Measurements from ENCODE around the gene ALK. TPM values are rescaled to one million over a fixed set of nuclear protein-coding genes. Genes with fewer than 3 reads are reported as not detected.

Gene ALK
- total and polyA plus RNA-seq, 7 donors = 0.31 to 2.9 (median 1.2) TPM; not detected in 1

DNA sequence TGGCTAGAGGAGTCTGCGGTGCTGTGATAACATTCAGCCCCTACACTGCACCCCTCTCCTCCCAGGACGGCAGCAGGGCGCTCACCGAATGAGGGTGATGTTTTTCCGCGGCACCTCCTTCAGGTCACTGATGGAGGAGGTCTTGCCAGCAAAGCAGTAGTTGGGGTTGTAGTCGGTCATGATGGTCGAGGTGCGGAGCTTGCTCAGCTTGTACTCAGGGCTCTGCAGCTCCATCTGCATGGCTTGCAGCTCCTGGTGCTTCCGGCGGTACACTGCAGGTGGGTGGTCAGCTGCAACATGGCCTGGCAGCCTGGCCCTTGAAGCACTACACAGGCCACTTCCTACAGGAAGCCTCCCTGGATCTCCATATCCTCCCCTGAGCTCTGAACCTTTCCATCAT is 698.1 kb downstream of the ALK start:
- H3K36me3 ChIP-seq = no peaks in the 10 kb centered on the region
- no peaks in the 10 kb centered on the region for H3K9me3 ChIP-seq
- H3K27me3 ChIP-seq = peaks cover 0 to 4% (median 4%) of the 10 kb centered on the region in 3 donors
- TF ChIP-seq, protein P1, sequence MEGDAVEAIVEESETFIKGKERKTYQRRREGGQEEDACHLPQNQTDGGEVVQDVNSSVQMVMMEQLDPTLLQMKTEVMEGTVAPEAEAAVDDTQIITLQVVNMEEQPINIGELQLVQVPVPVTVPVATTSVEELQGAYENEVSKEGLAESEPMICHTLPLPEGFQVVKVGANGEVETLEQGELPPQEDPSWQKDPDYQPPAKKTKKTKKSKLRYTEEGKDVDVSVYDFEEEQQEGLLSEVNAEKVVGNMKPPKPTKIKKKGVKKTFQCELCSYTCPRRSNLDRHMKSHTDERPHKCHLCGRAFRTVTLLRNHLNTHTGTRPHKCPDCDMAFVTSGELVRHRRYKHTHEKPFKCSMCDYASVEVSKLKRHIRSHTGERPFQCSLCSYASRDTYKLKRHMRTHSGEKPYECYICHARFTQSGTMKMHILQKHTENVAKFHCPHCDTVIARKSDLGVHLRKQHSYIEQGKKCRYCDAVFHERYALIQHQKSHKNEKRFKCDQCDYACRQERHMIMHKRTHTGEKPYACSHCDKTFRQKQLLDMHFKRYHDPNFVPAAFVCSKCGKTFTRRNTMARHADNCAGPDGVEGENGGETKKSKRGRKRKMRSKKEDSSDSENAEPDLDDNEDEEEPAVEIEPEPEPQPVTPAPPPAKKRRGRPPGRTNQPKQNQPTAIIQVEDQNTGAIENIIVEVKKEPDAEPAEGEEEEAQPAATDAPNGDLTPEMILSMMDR (IDR thresholded peaks at IDR 0.05) = no peak
- no peak for TF ChIP-seq POLR2A (IDR thresholded peaks at IDR 0.05)
- TF ChIP-seq POLR2AphosphoS5 (IDR thresholded peaks at IDR 0.05) = no peak
- TF ChIP-seq EP300 (IDR thresholded peaks at IDR 0.05) = no peak
- H3K4me3 ChIP-seq = no peak overlapping the region
- WGBS, 2 donors = 90 to 93% methylated on average over 11 of the region's 11 CpGs
- peaks cover 0 to 10% (median 0%) of the 10 kb centered on the region in 4 donors for H3K4me1 ChIP-seq
- no peak overlapping the region for H3K27ac ChIP-seq
- intact Hi-C loops (cut with DNase I) = no loop called here
- peak; percentile 46 for DNase-seq

DNA sequence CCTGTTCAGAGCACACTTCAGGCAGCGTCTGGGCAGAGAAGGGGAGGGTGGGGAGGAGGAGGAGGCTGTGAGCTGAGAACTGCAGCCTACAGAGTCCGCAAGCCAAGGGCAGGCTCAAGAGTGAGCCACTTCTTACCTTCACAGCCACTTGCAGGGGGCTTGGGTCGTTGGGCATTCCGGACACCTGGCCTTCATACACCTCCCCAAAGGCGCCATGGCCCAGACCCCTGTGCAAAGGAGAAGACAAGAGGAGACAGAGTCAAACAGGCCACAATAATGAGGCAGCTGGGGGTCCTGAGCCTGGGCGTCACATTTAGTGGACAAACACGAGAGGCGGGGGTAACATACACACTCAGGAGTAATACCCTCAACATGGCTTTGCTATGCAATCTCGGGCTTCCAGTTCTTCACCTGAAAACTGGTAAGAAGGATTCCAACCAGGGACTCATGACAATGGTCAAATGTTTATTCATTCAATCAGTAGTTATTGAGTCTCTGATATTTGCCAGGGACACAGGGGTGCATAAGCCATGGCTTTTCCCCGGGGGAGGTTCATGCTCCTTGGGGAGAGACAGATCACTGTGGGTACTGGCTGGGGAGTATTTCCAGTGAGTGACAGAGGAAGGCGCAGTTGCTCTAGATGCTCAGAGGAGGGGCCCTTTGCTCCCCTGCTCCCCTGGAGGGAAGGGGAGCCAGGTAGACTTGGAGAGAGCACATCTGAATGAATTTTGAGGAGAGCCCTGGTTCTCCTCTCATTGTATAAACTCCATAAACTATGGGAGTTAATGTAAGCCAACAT is 698.8 kb downstream of the ALK start:
- Histone ChIP-seq H3K27me3 (peaks cover 0 to 4% (median 4%) of the 10 kb centered on the region in 3 donors), H3K27ac (no peak overlapping the region), H3K4me1 (peaks cover 0 to 10% (median 0%) of the 10 kb centered on the region in 4 donors), H3K36me3 (no peaks in the 10 kb centered on the region), H3K4me3 (no peak overlapping the region), H3K9me3 (no peaks in the 10 kb centered on the region)
- TF ChIP-seq, protein P1 (IDR thresholded peaks at IDR 0.05) = no peak
- TF ChIP-seq POLR2AphosphoS5 (IDR thresholded peaks at IDR 0.05) (no peak), POLR2A (IDR thresholded peaks at IDR 0.05) (no peak), EP300 (IDR thresholded peaks at IDR 0.05) (no peak)
- DNase-seq = peak; percentile 58
- intact Hi-C loops (cut with DNase I) = no loop called here
- 81 to 84% methylated on average over 11 of the region's 11 CpGs for WGBS, 2 donors

DNA sequence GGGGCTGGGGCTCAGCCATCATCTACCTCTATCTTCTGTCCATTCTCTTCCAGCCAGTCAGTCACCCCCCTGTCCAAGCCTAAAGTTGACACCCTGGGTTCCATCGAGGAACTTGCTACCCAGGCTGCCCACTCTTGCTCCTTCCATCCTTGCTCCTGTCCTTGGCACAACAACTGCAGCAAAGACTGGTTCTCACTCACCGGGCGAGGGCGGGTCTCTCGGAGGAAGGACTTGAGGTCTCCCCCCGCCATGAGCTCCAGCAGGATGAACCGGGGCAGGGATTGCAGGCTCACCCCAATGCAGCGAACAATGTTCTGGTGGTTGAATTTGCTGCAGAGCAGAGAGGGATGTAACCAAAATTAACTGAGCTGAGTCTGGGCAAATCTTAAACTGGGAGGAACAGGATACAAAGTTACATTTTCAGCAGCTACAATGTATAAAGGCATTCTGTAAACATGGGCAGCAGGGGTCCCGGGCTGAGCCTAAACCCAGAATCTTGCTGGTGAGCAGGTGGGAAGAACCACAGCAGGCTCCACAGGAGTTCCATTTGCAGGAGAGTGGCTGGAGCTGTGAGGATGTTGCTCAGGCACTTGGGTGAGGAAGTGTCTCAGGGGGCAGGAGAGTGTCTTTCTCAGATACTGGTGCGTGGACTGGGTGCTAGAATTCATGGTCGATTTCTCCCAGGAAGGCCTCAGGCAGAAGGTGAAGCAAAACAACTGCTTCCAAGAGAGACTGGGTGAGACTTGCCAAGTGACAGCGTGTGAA is 700.7 kb downstream of the ALK start:
- no peaks in the 10 kb centered on the region for H3K9me3 ChIP-seq
- H3K27me3 ChIP-seq = peaks cover 0 to 4% (median 2%) of the 10 kb centered on the region in 3 donors
- peaks cover 0 to 10% (median 0%) of the 10 kb centered on the region in 4 donors for H3K4me1 ChIP-seq
- no peak overlapping the region for H3K4me3 ChIP-seq
- WGBS, 2 donors = 84 to 89% methylated on average over 12 of the region's 12 CpGs
- TF ChIP-seq POLR2AphosphoS5 (IDR thresholded peaks at IDR 0.05) (no peak), EP300 (IDR thresholded peaks at IDR 0.05) (no peak), POLR2A (IDR thresholded peaks at IDR 0.05) (no peak)
- TF ChIP-seq, protein P1 (IDR thresholded peaks at IDR 0.05) = no peak
- intact Hi-C loops (cut with DNase I) = no loop called here
- H3K36me3 ChIP-seq = no peaks in the 10 kb centered on the region
- peak; percentile 41 for DNase-seq
- no peak overlapping the region for H3K27ac ChIP-seq

DNA sequence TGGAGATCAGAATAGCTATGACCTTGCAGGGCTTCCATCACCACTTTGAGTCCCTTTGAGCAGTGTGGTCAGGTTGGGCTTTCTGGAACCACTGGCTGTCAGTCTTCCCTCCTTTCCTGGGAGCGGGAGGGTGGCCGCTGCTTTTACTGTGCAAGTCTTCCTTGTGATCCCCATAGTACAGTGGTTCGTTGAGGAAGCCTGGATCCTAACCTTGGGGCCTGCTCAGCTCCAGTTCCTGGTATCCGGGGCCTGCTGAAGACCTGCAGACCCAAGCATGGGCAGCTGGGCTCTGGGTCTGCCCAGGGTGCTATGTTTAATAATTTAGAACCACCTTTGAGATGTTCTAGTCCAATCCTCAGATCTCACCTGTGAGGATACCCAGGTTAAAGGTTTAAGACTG is 702.0 kb downstream of the ALK start:
- Histone ChIP-seq H3K27me3 (peaks cover 0 to 4% (median 0%) of the 10 kb centered on the region in 3 donors), H3K36me3 (no peaks in the 10 kb centered on the region), H3K4me3 (no peak overlapping the region), H3K9me3 (no peaks in the 10 kb centered on the region), H3K27ac (no peak overlapping the region), H3K4me1 (peaks cover 0 to 8% (median 0%) of the 10 kb centered on the region in 4 donors)
- TF ChIP-seq POLR2AphosphoS5 (IDR thresholded peaks at IDR 0.05) = no peak
- no peak for TF ChIP-seq POLR2A (IDR thresholded peaks at IDR 0.05)
- TF ChIP-seq EP300 (IDR thresholded peaks at IDR 0.05) = no peak
- TF ChIP-seq, protein P1 (IDR thresholded peaks at IDR 0.05) = no peak
- peak; percentile 48 for DNase-seq
- intact Hi-C loops (cut with DNase I) = no loop called here
- WGBS, 2 donors = 78 to 87% methylated on average over 4 of the region's 4 CpGs

Measured in sigmoid colon (tissue), 7 donors.